ENCODE results near the gene PIEZO1. TPM values are rescaled to one million over a fixed set of nuclear protein-coding genes. Genes with fewer than 3 reads are reported as not detected.
"Not testable (repeated sequence)": the region's sequence is repeated elsewhere in the genome, so short reads cannot be mapped to it uniquely, and the experiment has no call there.

PIEZO1 gene
- total RNA-seq, 1 donor from 2014 or later, result 196 TPM

GRCh38 chr16:88825146-88825545 lies 40.1 kb upstream of the PIEZO1 start:
- TF ChIP-seq, protein P1, sequence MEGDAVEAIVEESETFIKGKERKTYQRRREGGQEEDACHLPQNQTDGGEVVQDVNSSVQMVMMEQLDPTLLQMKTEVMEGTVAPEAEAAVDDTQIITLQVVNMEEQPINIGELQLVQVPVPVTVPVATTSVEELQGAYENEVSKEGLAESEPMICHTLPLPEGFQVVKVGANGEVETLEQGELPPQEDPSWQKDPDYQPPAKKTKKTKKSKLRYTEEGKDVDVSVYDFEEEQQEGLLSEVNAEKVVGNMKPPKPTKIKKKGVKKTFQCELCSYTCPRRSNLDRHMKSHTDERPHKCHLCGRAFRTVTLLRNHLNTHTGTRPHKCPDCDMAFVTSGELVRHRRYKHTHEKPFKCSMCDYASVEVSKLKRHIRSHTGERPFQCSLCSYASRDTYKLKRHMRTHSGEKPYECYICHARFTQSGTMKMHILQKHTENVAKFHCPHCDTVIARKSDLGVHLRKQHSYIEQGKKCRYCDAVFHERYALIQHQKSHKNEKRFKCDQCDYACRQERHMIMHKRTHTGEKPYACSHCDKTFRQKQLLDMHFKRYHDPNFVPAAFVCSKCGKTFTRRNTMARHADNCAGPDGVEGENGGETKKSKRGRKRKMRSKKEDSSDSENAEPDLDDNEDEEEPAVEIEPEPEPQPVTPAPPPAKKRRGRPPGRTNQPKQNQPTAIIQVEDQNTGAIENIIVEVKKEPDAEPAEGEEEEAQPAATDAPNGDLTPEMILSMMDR (IDR thresholded peaks at IDR 0.05), result no peak
- no peaks in the 10 kb centered on the region for H3K4me1 ChIP-seq
- no peaks in the 10 kb centered on the region for H3K9me3 ChIP-seq
- H3K36me3 ChIP-seq, result peaks cover 20% of the 10 kb centered on the region
- no peak for ATAC-seq
- intact Hi-C loops (cut with DNase I), result no loop called here
- no peak overlapping the region for H3K27ac ChIP-seq
- no peak overlapping the region for H3K4me3 ChIP-seq
- H3K27me3 ChIP-seq, result no peaks in the 10 kb centered on the region
- DNase-seq, result no peak

- Histone ChIP-seq H3K36me3 (peaks cover 20% of the 10 kb centered on the region), H3K27ac (no peak overlapping the region), H3K9me3 (no peaks in the 10 kb centered on the region), H3K4me1 (no peaks in the 10 kb centered on the region), H3K27me3 (no peaks in the 10 kb centered on the region), H3K4me3 (no peak overlapping the region)
- intact Hi-C loops (cut with DNase I), result no loop called here
- DNase-seq, result no peak
- TF ChIP-seq, protein P1 (IDR thresholded peaks at IDR 0.05), result no peak
- ATAC-seq, result no peak
Measured at GRCh38 chr16:88824256-88825077, 39.4 kb upstream of the PIEZO1 start.

DNA sequence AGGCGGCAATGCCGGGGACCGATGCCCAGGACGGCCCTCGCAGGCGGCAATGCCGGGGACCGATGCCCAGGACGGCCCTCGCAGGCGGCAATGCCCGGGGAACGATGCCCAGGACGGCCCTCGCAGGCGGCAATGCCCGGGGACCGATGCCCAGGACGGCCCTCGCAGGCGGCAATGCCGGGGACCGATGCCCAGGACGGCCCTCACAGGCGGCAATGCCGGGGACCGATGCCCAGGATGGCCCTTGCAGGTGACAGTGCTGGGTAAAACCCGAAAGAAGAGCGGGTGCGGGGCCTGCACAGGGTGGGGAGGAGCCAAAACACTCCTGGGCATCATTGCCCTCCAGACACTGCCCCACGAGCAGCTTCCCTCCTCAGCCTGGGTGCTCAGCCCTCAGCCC lies 38.6 kb upstream of the PIEZO1 start:
- ATAC-seq; H3K27ac ChIP-seq; DNase-seq; H3K4me3 ChIP-seq; H3K27me3 ChIP-seq; H3K4me1 ChIP-seq; intact Hi-C loops (cut with DNase I); H3K9me3 ChIP-seq: not testable (repeated sequence)
- peaks cover 20% of the 10 kb centered on the region for H3K36me3 ChIP-seq

DNA sequence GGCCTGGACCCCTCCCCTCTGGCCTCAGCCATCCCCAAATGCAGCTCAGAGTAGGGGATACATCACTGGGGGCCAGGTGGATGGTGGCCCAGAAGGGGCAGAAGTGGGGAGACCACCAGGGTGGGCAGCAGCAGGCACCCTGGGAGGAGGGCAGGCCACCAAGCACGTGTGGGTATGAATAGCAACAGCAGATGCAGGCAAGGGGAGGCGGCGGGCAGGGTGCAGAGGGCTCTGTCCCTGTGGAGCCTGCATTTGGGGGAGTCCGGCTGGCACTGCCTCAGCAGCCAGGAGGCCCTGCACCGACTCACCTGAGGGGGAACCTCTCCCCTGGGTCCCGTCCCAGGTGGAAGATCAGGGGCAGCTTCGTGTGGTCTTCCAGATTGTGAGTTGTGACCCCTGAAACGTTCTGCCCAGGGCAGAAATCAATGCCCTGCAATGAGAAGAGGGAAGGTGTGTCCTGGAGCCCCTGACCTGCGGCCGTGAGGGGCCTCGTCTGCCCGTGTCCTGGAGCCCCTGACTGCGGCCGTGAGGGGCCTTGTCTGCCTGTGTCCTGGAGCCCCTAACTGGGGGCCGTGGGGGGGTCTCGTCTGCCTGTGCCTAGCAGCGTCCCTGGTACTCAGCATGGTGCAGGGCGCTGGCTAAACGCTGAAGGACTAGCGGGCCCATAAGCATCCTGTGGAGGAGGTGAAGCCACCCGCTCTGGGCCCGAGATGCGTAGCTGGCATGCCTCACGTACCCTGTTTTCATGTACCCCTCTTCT lies 37.4 kb upstream of the PIEZO1 start:
- DNase-seq (no peak), ATAC-seq (no peak)
- Histone ChIP-seq H3K27ac (no peak overlapping the region), H3K36me3 (peaks cover 9% of the 10 kb centered on the region), H3K4me3 (no peak overlapping the region), H3K27me3 (no peaks in the 10 kb centered on the region), H3K9me3 (no peaks in the 10 kb centered on the region), H3K4me1 (no peaks in the 10 kb centered on the region)
- TF ChIP-seq, protein P1 (IDR thresholded peaks at IDR 0.05), result no peak
- intact Hi-C loops (cut with DNase I), result no loop called here

DNA sequence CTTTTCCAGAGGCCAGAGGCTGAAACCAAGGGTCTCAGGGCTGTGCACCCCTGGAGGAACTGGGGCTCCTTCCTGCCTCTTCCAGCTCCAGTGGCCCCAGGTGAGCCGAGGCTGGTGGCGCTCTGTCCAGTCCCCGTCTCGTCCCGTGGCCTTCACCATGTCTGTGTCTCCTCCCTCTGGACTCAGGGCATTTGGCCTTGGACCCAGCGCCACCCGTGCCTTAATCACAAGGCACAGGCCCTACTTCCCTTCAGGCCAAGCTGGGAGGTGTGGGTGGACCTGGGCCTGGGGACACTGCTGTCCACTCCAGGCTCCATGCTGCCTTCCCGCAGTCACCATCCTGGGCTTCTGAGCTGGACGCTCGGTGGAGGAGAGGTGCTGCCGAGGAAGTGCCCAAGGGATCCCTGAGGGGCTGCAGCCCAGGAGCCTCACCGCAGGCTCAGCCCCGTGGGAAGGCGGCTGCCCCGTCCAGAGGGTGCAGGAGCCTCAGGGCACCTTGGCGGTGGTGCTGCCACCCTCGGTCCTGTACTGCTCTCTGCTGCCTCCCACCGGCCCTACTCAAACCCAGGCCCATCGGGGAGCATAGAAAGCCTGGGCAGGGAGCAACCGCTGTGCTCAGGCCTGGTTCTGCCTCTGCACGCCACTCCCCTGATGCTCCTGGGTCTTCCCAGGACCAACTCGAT lies 36.3 kb upstream of the PIEZO1 start:
- Histone ChIP-seq H3K27ac (no peak overlapping the region), H3K36me3 (peaks cover 9% of the 10 kb centered on the region), H3K4me3 (no peak overlapping the region), H3K27me3 (no peaks in the 10 kb centered on the region), H3K4me1 (no peaks in the 10 kb centered on the region), H3K9me3 (no peaks in the 10 kb centered on the region)
- intact Hi-C loops (cut with DNase I), result no loop called here
- TF ChIP-seq, protein P1 (IDR thresholded peaks at IDR 0.05), result no peak
- no peak for ATAC-seq
- no peak for DNase-seq
